SH-SY5Y (cell line): ENCODE data around the gene TEAD1.

Experiments used
- GATA2 ChIP-seq: IDR thresholded peaks from 2 replicates; pipeline ENCODE4 v1.6.1; 2011; ENCODE audit warnings: mild to moderate bottlenecking, low read depth, low read length
- GATA3 ChIP-seq: IDR thresholded peaks from 2 replicates; pipeline ENCODE4 v1.6.1; 2011; ENCODE audit warnings: low read depth, mild to moderate bottlenecking, low read length, moderate library complexity

DNA sequence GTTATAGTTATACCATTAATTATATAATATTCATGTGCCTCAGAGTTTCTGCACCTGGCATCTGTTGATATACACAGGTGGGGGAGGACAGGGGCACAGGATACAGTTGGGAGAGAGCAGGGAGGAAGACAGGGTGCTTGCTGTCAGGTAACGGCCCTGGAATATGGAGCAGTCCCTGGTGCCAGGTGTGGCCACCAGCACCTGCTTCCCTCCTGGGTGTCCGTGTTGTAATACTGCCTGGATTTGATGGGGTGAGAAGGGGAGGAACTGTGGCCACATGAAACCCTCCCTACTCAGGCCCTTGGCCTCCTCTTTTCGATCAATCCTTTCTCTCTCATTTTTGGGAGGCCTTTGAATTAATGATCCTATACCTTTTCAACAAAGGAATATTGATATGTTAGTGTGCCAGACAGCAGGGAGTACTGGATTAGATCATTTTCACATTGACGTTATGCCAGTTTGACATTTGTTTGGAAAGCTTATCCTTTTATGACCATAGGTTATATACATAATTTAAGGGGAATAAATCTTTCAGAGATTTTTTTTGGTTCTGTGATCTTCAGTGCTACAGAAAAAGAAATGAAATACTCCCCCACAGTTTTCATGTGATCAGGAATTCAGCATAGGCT lies 88.6 kb downstream of the TEAD1 start:
- no peak for TF ChIP-seq GATA3
- no peak for TF ChIP-seq GATA2
